Stimulated activated CD8-positive, alpha-beta memory T cell treated with anti-CD3 and anti-CD28 coated beads, Interleukin-15, amount 100 ng/mL, for 48 hours (primary cell): Measurements from ENCODE around the gene UBE2J1.
A peak's percentile ranks its signal among the peaks of the same experiment; 100 is the strongest.
"Not testable (repeated sequence)": the region's sequence is repeated elsewhere in the genome, so short reads cannot be mapped to it uniquely, and the experiment has no call there.

Experiments used
- DNase-seq, 2 donors: peaks; one replicate each; pipeline ENCODE4 v3.0.0-alpha.2; 2020; ENCODE audit warnings: low read depth in 2 of 2

UBE2J1 gene

DNA sequence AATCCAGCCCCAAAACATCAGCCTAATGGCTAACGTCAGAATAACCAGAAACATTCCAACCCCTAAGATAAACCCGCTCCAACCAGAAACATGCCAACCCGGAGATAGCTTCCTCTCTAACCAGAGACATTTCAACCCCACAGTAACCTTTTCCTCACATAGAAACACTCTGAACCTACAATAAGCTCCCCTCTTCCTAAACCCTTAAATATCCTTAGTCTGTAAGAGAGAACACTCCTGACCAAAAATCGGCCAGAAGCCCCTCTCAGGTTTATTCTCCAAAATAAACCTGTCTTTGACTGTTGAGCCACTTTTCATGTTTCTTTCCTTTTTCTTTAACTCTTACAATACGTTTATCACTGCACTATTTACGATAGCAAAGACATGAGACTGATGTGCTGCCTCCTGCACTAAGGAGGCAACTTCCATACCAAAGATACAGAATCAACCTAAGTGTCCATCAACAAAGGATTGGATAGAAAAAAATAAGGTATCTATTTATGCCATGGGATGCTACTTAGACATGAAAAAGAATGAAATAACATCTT lies 32.4 kb downstream of the UBE2J1 start:
- no peak for DNase-seq

DNA sequence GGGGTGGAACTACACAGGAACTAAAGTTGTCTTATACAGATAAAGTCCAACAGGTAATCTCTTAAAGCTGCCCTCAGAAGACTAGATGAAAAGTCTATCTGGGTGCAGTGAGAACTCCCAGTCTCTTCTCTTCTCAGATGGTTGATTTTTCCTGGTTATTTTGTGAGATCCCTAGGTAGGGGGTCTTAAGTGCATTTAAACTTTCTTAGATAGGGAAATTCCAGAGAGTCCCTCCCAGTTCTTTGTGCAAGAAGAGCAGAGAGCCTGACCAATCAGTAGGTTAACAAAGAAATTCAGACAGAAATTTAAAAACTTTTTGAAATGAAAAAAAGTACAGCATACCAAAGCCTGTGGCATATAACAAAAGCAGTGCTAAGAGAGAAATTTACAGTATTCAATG lies 35.5 kb downstream of the UBE2J1 start:
- no peak for DNase-seq

DNA sequence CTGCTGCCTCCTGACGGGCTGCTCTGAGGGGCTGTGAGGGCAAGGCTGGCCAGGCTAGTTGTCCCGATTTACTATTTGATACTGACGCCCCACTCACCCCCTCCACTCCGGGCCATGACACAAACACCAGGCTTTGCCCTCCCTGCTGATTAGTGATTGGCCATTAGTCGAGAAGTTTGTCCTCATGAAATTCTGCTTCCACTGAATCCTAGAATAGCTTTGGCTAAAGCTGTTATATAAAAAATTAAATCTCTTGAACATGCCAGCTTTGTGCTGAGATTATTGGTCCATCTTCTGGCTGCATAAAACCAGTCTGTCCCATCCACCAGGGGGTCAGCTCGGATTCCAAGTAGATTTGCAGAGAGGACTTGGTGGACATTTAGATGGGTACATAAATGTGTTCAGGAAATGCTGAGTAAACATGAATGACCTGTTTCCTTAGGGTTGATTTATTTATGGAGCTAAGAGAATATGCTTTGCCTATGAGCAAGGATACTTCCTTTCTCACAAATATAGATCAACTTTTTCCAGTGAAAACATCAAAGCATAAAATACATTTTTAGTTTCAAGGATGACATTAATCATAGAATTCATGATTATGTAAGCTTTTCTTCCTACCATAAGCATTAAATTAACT lies 37.2 kb downstream of the UBE2J1 start, which contains the start of gene GABRR2:
TSS of gene GABRR2 (minus strand) at position 51 of the 637 bp plus-strand sequence. CDS start 134 bp downstream, outside the sequence.
- DNase-seq: no peak

DNA sequence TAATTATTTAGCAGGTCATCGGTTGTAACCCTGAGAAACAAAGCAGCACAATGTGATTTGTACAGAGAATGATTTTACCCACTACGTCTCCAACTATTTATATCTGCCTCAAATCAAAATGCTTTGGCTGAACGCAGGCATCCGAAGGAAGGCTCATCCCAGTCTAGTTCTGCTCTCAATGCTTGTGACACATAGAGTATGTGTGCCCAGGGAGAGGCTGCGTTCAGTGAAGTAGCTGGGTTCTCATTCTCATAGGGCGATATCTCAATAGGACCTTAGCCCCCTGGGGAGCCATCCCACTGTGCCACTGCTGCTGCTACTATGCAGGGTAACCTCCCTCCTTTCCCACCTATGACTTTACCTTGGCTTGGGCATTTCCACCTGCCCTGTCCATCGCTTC lies 37.8 kb downstream of the UBE2J1 start:
- DNase-seq: no peak

DNA sequence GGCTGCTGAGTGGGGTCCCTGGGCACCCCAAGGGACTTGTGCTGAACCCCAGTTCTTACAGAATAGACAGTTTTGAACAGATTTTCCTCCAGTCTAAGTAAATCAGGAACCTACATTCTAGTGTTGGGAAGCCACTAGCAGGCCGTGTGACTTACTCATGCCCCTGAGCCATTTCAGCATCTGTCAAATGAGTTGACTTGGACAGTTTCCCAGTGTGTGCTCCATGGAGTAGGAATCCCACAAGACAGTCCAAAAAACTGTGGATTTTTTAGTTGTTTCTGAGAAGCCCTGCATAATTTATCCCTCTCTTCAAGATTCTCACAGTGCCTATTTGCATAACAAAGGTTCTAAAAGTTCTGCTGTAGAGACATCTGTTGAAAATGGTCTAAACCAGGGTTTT lies 39.5 kb downstream of the UBE2J1 start:
- DNase-seq: no peak

DNA sequence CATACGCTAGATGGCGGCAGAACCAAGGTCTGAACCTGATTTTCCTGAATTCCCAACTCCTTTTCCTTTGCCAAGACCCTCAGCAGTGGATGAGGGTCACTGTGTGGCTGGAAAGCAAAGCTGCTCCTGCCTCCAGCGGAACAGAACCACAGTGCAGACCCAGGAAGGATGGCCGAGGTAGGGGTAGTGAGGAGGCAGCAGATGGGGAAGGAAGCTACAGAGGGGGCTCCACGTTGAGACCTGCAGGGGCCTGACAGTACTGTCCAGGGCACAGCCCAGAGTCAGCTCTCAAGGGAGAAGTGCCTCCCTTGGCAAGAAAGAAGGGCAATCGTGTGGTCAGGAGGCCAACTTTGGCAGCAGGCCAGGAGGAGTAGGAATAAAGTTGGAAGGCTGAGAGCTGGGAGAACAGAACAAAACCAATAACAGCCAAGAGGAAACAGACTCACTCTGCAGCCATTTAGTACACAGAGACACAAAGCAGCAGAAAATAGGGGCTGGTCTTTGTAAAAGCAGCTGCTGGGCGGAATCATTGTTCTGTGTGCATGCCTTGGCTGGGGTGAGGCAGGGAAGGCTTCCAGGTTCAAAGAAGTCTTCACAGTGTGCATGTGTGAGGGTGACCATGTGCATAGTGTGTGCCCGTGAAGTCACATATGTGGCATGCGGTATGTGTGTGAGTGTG lies 40.5 kb downstream of the UBE2J1 start:
- no peak for DNase-seq

DNA sequence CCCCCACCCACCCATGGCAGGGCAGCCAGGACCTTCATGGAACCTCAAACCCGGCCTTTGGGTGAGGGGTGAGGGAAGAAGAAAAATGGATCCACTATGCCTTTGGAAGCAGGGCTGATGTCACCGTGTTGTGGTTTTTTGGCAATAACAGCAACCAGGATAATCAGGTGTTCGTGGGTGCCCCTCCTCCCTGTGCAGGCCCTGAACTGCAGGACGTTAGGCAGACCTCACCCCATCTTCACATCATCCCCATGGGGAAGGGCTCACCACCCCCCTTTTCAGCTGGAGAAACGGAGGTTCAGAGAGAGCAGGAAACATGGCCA lies 41.0 kb downstream of the UBE2J1 start:
- no peak for DNase-seq

DNA sequence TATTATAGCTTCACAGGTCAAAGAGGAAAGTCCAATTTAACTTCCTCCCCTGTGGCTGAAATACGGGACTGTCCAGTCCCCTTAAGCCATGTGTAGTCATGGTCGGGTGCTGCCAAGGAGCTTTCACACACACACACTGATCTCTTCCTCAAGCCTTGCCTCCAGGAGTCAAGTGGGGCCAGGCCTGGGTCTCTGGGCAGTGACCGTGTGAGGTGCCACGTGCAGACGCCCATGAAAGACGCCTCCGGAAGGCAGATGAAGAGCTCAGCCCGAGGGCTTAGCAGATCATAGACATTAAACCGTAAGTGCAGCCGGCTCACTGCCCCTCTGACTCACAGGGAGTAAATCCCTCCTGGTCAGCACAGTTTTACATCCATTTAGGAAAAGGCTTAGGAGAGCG lies 41.6 kb downstream of the UBE2J1 start:
- no peak for DNase-seq

DNA sequence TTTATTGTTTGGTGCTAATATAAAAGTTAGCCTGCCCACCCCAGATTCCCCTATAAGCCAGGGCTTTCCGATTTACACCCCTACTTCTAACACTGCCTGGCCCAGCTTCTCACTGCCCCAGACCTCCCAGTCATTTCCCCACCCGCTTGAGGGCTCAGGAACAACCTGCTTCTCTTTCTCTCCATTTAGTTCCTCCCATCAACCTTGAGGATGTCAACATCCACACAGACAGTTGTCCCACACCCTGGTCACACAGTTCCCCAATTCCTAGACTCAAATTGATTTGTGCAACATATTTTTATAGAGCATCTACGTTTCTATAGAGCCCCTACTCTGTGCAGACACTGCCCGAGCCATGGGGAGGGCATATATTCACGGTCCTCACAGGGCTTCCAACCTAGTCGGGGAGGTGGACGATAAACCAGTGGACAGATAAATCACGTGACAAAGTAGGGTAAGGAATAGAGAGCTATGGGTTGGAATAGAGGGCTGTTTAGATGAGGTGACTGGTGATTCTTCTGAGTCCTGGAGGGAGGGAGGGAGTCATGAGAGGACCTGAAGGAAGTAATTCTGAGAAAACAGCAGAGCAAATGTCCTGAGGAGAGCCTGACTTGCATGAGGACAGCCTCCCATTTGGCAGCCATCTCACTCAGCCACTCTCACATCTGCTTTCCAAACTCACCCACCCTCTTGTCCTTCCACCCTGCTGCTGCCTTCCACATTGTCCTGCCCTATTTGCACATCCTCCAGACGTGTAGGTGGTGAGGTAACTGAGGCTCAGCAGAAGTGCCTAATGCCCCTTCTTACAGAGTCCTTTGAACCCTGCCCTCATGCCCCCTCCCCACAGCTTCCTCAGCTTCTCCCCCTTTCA lies 43.8 kb downstream of the UBE2J1 start:
- no peak for DNase-seq

DNA sequence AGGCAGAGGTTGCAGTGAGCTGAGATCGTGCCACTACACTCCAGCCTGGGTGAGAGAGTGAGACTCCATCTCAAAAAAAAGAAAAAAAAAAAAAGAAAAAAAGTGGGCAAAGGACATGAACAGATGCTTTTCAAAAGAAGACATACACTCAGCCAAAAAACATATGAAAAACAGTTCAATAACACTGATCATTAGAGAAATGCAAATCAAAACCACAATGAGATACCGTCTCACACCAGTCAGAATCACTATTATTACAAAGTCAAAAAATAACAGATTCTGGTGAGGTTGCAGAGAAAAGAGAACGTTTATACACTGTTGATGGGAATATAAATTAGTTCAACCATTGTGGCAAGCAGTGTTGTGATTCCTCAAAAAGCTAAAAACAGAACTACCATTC lies 48.0 kb downstream of the UBE2J1 start:
- not testable (repeated sequence) for DNase-seq

DNA sequence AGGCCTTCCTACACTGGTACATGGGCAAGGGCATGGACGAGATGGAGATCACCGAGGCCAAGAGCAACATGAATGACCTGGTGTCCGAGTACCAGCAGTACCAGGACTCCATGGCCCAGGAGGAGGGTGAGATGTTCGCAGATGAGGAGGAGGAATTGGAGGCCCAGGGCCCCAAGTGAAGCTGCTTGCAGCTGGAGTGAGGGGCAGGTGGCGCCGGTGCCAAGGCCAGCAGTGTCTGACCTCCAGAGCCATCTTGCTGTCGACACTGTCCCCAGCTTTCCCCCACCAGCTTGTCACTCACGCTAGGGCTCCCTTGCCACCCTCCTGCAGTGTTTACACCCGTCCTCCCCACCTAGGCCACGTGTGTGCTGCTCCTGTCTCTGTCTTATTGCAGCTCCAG lies 49.6 kb downstream of the UBE2J1 start:
- no peak for DNase-seq

DNA sequence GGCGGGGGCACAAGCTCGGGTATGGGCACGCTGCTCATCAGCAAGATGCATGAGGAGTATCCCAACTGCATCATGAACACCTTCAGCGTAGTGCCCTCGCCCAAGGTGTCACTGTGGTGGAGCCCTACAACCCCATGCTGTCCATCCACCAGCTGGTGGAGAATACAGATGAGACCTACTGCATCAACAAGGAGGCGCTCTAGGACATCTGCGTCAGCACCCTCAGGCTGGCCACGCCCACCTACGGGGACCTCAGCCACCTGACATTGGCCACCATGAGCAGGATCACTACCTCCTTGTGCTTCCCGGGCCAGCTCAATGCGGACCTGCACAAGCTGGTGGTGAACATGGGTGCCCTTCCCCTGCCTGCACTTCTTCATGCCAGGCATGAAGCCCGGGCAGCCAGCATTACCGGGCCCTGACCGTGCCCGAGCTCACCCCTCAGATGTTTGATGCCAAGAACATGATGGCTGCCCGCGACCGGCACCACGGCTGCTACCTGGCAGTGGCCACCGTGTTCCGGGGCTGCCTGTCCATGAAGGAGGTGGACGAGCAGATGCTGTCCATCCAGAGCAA lies 50.2 kb downstream of the UBE2J1 start:
- DNase-seq: no peak

DNA sequence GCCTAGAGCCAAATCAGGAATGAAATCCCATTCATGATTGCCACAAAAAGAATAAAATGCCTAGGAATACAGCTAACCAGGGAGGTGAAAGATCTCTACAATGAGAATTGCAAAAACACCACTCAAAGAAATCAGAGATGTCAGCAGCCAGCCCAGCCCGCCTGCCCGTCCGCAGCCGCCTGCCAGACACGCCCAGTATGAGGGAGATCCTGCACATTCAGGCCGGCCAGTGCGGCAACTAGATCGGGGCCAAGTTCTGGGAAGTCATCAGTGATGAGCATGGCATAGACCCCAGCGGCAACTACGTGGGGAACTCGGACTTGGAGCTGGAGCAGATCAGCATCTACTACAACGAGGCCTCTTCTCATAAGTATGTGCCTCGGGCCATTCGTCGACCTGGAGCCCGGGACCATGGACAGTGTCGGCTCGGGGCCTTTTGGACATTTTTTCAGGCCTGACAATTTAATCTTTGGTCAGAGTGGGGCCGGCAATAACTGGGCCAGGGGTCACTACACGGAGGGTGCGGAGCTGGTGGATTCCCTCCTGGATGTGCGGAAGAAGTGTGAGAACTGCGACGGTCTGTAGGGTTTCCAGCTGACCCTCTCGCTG lies 50.8 kb downstream of the UBE2J1 start:
- no peak for DNase-seq

DNA sequence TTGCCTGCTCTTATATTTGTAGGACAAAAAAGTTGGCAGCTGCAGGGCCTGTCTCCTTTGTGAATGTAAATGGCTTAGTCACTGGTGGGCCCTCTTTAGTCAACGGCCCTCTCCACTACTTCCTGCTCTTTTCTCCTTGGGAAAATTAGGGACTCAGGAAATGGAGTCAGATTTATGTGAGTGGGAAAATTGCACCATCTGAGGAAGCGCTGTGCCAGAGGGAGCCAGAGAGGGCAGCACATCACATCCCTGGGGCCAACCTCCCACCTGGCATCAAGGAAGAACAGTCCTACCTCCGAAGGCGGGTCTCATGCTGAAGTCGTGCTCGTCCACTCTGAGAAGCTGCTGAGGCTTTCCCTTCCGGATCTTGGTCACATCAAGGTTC lies 53.1 kb downstream of the UBE2J1 start:
- DNase-seq: no peak

DNA sequence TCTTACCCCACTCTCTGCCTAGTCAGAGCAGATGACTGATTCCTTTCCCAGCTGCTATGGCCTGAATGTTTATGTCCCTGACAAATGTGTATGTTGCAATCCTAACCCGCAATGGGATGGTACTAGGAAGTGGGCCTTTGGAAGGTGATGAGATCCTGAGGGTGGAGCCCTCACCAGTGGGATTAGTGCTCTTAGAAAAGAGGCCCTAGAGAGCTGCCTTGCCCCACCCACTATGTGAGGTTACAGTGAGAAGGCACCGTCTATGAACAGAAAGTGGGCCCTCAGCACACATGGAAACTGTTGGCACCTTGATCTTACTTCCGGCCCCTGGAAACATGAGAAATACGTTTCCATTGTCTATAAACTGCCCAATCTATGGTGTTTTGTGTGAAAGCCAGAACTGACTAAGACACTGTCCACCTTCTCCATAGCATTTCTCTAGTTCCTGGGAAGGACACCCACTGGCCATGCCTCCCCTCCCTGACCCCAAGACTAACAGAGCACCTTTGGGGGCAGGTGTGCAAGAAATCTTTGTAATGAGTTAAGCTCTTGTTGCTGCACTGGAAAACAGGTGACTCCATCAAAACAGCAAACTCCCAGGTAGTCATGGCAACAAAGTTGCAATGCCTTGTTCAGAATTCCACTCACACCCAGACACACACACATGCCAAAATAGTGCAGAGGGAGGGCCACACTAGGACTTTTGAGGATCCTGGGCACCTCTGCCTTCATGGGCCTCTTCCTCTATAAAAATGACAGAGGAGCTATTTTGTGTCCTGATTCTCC lies 53.6 kb downstream of the UBE2J1 start:
- DNase-seq: no peak

DNA sequence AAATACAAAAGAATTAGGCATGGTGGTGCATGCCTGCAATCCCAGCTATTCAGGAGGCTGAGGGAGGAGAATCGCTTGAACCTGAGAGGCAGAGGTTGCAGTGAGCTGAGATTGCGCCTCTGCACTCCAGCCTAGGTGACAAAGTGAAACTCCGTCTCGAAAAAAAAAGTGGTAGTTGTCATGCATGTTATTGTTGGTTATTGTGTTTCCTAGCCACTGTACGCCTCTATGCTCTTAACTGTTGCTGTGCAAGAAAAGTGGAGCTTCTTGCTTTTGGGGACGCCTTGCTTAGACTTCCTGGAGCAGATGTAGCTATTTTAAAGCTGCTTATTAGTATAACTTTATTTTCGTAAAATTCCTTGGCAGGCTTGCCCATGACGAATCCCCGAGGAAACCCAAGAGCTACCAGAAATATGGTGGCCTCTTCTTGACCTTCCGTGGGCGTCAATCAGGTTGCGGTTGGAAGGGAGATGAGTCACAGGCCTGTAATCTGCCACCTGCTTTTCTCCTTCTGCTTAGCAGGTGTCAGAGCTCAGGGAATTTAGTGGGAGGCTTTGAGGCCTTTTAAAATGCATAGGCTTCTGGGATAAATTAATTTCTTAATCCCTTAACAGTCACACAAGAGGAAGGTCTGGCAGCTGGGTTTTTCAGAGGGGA lies 54.7 kb downstream of the UBE2J1 start:
- peak; percentile 52 to 68 for DNase-seq

DNA sequence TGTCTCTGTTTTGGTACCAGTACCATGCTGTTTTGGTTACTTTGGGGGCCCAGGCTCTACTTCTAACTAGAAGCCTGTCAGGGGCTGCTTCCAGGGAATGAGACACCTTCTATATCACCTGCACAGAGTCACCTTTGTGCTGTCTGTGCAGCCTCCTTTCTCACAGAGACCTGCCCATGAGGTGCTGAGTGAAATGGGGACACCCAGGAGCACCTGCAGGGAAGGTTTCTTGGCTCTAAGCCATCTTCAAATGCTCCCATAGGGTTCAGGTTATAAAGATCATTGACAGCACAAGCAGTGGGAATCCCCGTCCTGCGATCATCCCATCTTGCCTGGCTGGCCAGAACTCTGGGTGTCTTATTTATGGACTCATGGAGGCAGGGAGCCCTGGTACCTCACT lies 56.5 kb downstream of the UBE2J1 start:
- no peak for DNase-seq

DNA sequence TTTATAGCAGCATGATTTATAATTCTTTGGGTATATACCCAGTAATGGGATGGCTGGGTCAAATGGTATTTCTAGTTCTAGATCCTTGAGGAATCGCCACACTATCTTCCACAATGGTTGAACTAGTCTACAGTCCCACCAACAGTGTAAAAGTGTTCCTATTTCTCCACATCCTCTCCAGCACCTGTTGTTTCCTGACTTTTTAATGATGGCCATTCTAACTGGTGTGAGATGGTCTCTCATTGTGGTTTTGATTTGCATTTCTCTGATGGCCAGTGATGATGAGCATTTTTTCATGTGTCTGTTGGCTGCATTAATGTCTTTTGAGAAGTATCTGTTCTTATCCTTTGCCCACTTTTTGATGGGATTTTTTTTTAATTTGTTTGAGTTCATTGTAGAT lies 57.4 kb downstream of the UBE2J1 start:
- not testable (repeated sequence) for DNase-seq

DNA sequence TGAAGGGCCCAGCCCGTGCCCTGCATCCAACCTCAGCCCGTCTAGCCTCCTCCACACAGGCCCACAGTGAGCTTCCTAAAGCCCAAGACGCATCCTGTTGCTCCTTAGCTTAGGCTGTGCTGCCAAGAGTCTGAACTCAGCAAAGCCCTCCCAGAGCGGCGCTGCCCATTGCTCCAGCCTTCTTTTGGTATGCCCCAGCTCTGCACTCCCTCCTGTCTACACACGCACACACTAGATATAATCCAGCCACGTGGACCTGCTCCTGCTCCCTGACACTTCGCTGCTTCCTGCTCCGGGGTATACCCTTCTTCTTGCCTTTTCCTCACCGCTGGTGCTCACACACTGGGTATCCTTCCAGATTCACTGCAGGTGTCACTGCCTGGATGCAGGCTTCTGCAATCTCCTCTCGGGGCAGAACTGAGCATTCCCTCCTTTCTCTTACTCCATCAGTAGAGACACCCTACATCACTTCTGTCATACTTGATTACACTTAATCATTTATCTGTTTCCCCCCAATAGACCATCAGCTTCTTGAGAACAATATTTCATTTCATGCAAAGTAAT lies 61.2 kb downstream of the UBE2J1 start:
- no peak for DNase-seq
